Smooth muscle cell (in vitro differentiated cells): ENCODE results near the gene PRAC2. TPM values are rescaled to one million over a fixed set of nuclear protein-coding genes. Genes with fewer than 3 reads are reported as not detected.

Experiments
- DNase-seq: peaks from one replicate; lab custom pipeline; 2025; ENCODE audit not compliant: unreplicated experiment; lab: John Stamatoyannopoulos, UW
- H2AFZ ChIP-seq: fragments of 200-600 bp; sonication (generic); 2 replicates; pipeline ENCODE4 v1.6.0; 2016; ENCODE audit warnings: antibody characterized with exemption, low read depth, mild to moderate bottlenecking
- H3F3A ChIP-seq: fragments of 200-600 bp; sonication (generic); 2 replicates; pipeline ENCODE4 v1.6.0; 2017; ENCODE audit warnings: antibody characterized with exemption, low read depth
- H3K27ac ChIP-seq: fragments of 200-600 bp; sonication (generic); 2 replicates; pipeline ENCODE4 v1.5.1; 2016; ENCODE audit warnings: low read depth, mild to moderate bottlenecking
- H3K27me3 ChIP-seq: fragments of 200-600 bp; sonication (generic); 2 replicates; pipeline ENCODE4 v1.6.1; 2016; ENCODE audit warnings: low read depth, mild to moderate bottlenecking
- H3K36me3 ChIP-seq: fragments of 200-600 bp; sonication (generic); 2 replicates; pipeline ENCODE4 v1.5.1; 2016; ENCODE audit warnings: low read depth
- H3K4me1 ChIP-seq: fragments of 200-600 bp; sonication (generic); 2 replicates; pipeline ENCODE4 v1.5.1; 2016; ENCODE audit warnings: low read depth
- H3K4me2 ChIP-seq: fragments of 200-600 bp; sonication (generic); 2 replicates; pipeline ENCODE4 v1.6.0; 2016; ENCODE audit warnings: mild to moderate bottlenecking
- H3K4me3 ChIP-seq: fragments of 200-600 bp; sonication (generic); 2 replicates; pipeline ENCODE4 v1.5.1; 2016; ENCODE audit warnings: mild to moderate bottlenecking
- H3K79me2 ChIP-seq: fragments of 200-600 bp; sonication (generic); 2 replicates; pipeline ENCODE4 v1.6.0; 2016; ENCODE audit warnings: low read depth, mild to moderate bottlenecking
- H3K9ac ChIP-seq: fragments of 200-600 bp; sonication (generic); 2 replicates; pipeline ENCODE4 v1.6.0; 2016; ENCODE audit warnings: low read depth
- H3K9me3 ChIP-seq: fragments of 200-600 bp; sonication (generic); replicated peaks from 2 replicates; pipeline ENCODE4 v1.5.1; 2016; ENCODE audit warnings: low read depth
- H4K20me1 ChIP-seq: fragments of 200-600 bp; sonication (generic); 2 replicates; pipeline ENCODE4 v1.6.0; 2016; ENCODE audit warnings: low read depth
- CTCF ChIP-seq: fragments of 200-600 bp; sonication (generic); IDR thresholded peaks from 2 replicates; pipeline ENCODE4 v1.5.1; 2017; ENCODE audit warnings: borderline replicate concordance, mild to moderate bottlenecking, antibody characterized with exemption; ENCODE audit not compliant: insufficient read depth, poor library complexity, severe bottlenecking
- WGBS: methylation state at CpG from one replicate; pipeline ENCODE4 v1.1.7; 2016; ENCODE audit warnings: low lambda C conversion rate; 5-methylcytosine and 5-hydroxymethylcytosine counted together
- polyA plus RNA-seq: library from polyadenylated mRNA; unstranded; fragments of >200 nt; fragmentation: Nextera tagmentation; extraction: Ambion mirVana; gene quantifications from 2 replicates; pipeline ENCODE4 v1.2.1, GENCODE V29; 2016
- total RNA-seq: library from RNA; depleted of rRNA; stranded (reverse); fragments of >200 nt; gene quantifications from 2 replicates; pipeline ENCODE4 v1.2.3, GENCODE V29; 2014

PRAC2 gene
- total and polyA plus RNA-seq, 2 experiments from 2014 or later, result 3.5 to 7.8 TPM

GRCh38 chr17:48725288-48726064 lies 2.5 kb downstream of the PRAC2 start:
- Histone ChIP-seq H3K27ac (no peak overlapping the region), H3K4me2 (peak overlapping the region; percentile 83), H3K4me1 (no peaks in the 10 kb centered on the region), H3K9me3 (no peaks in the 10 kb centered on the region), H3K79me2 (no peaks in the 10 kb centered on the region), H3K27me3 (peaks cover 48% of the 10 kb centered on the region), H3K4me3 (peak overlapping the region; percentile 42), H3K9ac (no peak overlapping the region), H3F3A (peaks cover 4% of the 10 kb centered on the region), H3K36me3 (no peaks in the 10 kb centered on the region), H2AFZ (no peak overlapping the region), H4K20me1 (no peaks in the 10 kb centered on the region)
- WGBS, result 26% methylated on average over 38 of the region's 38 CpGs
- no peak for DNase-seq
- TF ChIP-seq CTCF, result no peak

- no peak overlapping the region for H3K27ac ChIP-seq
Measured at GRCh38 chr17:48726114-48726915, 3.3 kb downstream of the PRAC2 start.

DNA sequence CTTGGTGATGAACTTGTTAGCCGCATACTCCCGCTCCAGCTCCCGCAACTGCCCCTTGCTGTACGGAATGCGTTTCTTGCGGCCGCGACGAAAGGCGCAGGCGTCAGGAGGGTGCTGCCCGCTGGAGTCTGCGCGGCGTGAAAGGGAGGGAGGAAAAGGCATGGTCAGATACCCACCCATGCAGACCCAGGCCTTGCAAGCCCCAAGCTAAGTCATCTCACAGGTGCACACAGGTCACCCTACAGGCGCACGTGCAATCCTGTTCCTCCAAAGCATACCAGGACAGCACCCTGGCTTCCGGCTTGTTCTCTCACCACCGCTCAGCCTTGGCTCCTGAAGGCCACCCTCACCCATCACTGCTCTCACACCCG lies 3.9 kb downstream of the PRAC2 start:
- Histone ChIP-seq H3K9me3 (no peaks in the 10 kb centered on the region), H3K4me1 (no peaks in the 10 kb centered on the region), H2AFZ (no peak overlapping the region), H3K4me2 (peak overlapping the region; percentile 97), H3K27me3 (peaks cover 54% of the 10 kb centered on the region), H4K20me1 (no peaks in the 10 kb centered on the region), H3F3A (no peaks in the 10 kb centered on the region), H3K9ac (no peak overlapping the region), H3K36me3 (no peaks in the 10 kb centered on the region), H3K4me3 (no peak overlapping the region), H3K27ac (no peak overlapping the region), H3K79me2 (no peaks in the 10 kb centered on the region)
- no peak for DNase-seq
- TF ChIP-seq CTCF, result no peak
- 48% methylated on average over 20 of the region's 20 CpGs for WGBS

More at GRCh38 chr17:48726114-48726915, 3.3 kb downstream of the PRAC2 start:
- no peaks in the 10 kb centered on the region for H3K36me3 ChIP-seq
- no peak overlapping the region for H3K4me3 ChIP-seq
- H3K4me2 ChIP-seq, result no peak overlapping the region
- no peaks in the 10 kb centered on the region for H3K79me2 ChIP-seq
- no peak for TF ChIP-seq CTCF
- no peaks in the 10 kb centered on the region for H4K20me1 ChIP-seq
- H3K4me1 ChIP-seq, result no peaks in the 10 kb centered on the region
- WGBS, result 65% methylated on average over 20 of the region's 20 CpGs
- H2AFZ ChIP-seq, result no peak overlapping the region
- H3K27me3 ChIP-seq, result peaks cover 48% of the 10 kb centered on the region
- no peaks in the 10 kb centered on the region for H3K9me3 ChIP-seq
- no peak overlapping the region for H3K9ac ChIP-seq
- no peak for DNase-seq
- H3F3A ChIP-seq, result no peaks in the 10 kb centered on the region
